Mesendoderm (in vitro differentiated cells): ENCODE data around the gene TTL.

Experiments
- DNase-seq: peaks from one replicate; pipeline ENCODE4 v3.0.0; 2013
- H2AK5ac ChIP-seq: 2 replicates; pipeline ENCODE4 v1.6.1; 2013; ENCODE audit warnings: low read length, inconsistent platforms
- H2BK120ac ChIP-seq: 2 replicates; pipeline ENCODE4 v1.6.1; 2013; ENCODE audit warnings: low read depth, mild to moderate bottlenecking, low read length, moderate library complexity, mixed read lengths
- H2BK15ac ChIP-seq: replicated peaks from 2 replicates; pipeline ENCODE4 v1.6.1; 2013; ENCODE audit warnings: low read depth, mild to moderate bottlenecking, moderate library complexity
- H2BK5ac ChIP-seq: 2 replicates; pipeline ENCODE4 v1.6.1; 2013; ENCODE audit warnings: low read length, inconsistent platforms
- H3K18ac ChIP-seq: 2 replicates; pipeline ENCODE4 v1.6.1; 2013; ENCODE audit warnings: mild to moderate bottlenecking, low read length, mixed read lengths
- H3K23ac ChIP-seq: one replicate; pipeline ENCODE4 v1.6.1; 2013; ENCODE audit warnings: low read length
- H3K27ac ChIP-seq: 2 replicates; pipeline ENCODE4 v1.5.1; 2013; ENCODE audit warnings: low read depth, mild to moderate bottlenecking, inconsistent platforms, low read length, moderate library complexity
- H3K27me3 ChIP-seq: 2 replicates; pipeline ENCODE4 v1.6.1; 2013; ENCODE audit warnings: low read length, control low read depth, mild to moderate bottlenecking, inconsistent platforms; ENCODE audit not compliant: insufficient read depth, poor library complexity
- H3K36me3 ChIP-seq: 2 replicates; pipeline ENCODE4 v1.6.1; 2013; ENCODE audit warnings: low read length, inconsistent platforms; ENCODE audit not compliant: control insufficient read depth, insufficient read depth
- H3K4ac ChIP-seq: one replicate; pipeline ENCODE4 v1.6.1; 2013; ENCODE audit warnings: low read depth, mild to moderate bottlenecking, low read length, moderate library complexity
- H3K4me1 ChIP-seq: 2 replicates; pipeline ENCODE4 v1.6.1; 2013; ENCODE audit warnings: low read depth, low read length, inconsistent platforms; ENCODE audit not compliant: control insufficient read depth
- H3K4me2 ChIP-seq: 2 replicates; pipeline ENCODE4 v1.6.1; 2013; ENCODE audit warnings: low read length
- H3K4me3 ChIP-seq: 2 replicates; pipeline ENCODE4 v1.5.1; 2013; ENCODE audit warnings: mild to moderate bottlenecking, low read length
- H3K56ac ChIP-seq: one replicate; pipeline ENCODE4 v1.6.1; 2013; ENCODE audit warnings: low read length
- H3K79me1 ChIP-seq: 2 replicates; pipeline ENCODE4 v1.6.1; 2013; ENCODE audit warnings: low read length, inconsistent platforms
- H3K79me2 ChIP-seq: 2 replicates; pipeline ENCODE4 v1.6.1; 2013; ENCODE audit warnings: mild to moderate bottlenecking, low read length; ENCODE audit not compliant: control insufficient read depth, insufficient read depth
- H3K9ac ChIP-seq: 2 replicates; pipeline ENCODE4 v1.6.1; 2013; ENCODE audit warnings: low read length, inconsistent platforms
- H4K5ac ChIP-seq: one replicate; pipeline ENCODE4 v1.6.1; 2013; ENCODE audit warnings: low read length
- H4K8ac ChIP-seq: one replicate; pipeline ENCODE4 v1.6.1; 2013; ENCODE audit warnings: low read depth, mild to moderate bottlenecking, control low read depth, low read length, moderate library complexity
- WGBS: extraction: QIAGEN DNeasy Blood & Tissue Kit; methylation state at CpG from one replicate; pipeline ENCODE4 v1.1.7; 2013; ENCODE audit warnings: low lambda C conversion rate, missing lambda C conversion rate; ENCODE audit not compliant: insufficient coverage; ENCODE audit errors: extremely low coverage; 5-methylcytosine and 5-hydroxymethylcytosine counted together

TTL gene

GRCh38 chr2:112580084-112580483 lies 98.1 kb downstream of the TTL start:
- no peak overlapping the region for H3K27ac ChIP-seq
- H3K4me3 ChIP-seq = no peak overlapping the region
- H3K79me1 ChIP-seq = no peaks in the 10 kb centered on the region
- no peak overlapping the region for H2BK5ac ChIP-seq
- no CpG with 5 or more reads among the region's 7 CpGs for WGBS
- no peak overlapping the region for H3K18ac ChIP-seq
- no peak overlapping the region for H2BK15ac ChIP-seq
- no peak for DNase-seq
- H4K5ac ChIP-seq = no peak overlapping the region
- H3K36me3 ChIP-seq = peaks cover 4% of the 10 kb centered on the region
- H3K4me2 ChIP-seq = no peak overlapping the region
- H2BK120ac ChIP-seq = no peak overlapping the region
- H2AK5ac ChIP-seq = no peak overlapping the region
- H3K79me2 ChIP-seq = no peaks in the 10 kb centered on the region
- H3K23ac ChIP-seq = no peak overlapping the region
- no peak overlapping the region for H3K4ac ChIP-seq
- H3K56ac ChIP-seq = no peak overlapping the region
- H3K27me3 ChIP-seq = no peaks in the 10 kb centered on the region
- H3K9ac ChIP-seq = no peak overlapping the region
- H3K4me1 ChIP-seq = peaks cover 7% of the 10 kb centered on the region
- H4K8ac ChIP-seq = no peak overlapping the region

GRCh38 chr2:112582314-112582746 lies 100.4 kb downstream of the TTL start:
- DNase-seq = peak; percentile 32
- Histone ChIP-seq H3K27me3 (no peaks in the 10 kb centered on the region), H2BK5ac (no peak overlapping the region), H3K23ac (no peak overlapping the region), H3K79me2 (no peaks in the 10 kb centered on the region), H2BK120ac (no peak overlapping the region), H3K9ac (no peak overlapping the region), H3K4me3 (no peak overlapping the region), H4K8ac (no peak overlapping the region), H3K4ac (no peak overlapping the region), H3K36me3 (no peaks in the 10 kb centered on the region), H4K5ac (no peak overlapping the region), H3K4me2 (no peak overlapping the region), H3K4me1 (peaks cover 8% of the 10 kb centered on the region), H3K27ac (no peak overlapping the region), H3K18ac (no peak overlapping the region), H3K79me1 (peaks cover 2% of the 10 kb centered on the region), H2BK15ac (no peak overlapping the region), H2AK5ac (no peak overlapping the region), H3K56ac (no peak overlapping the region)
- WGBS = no CpG with 5 or more reads among the region's 10 CpGs

- Histone ChIP-seq H2BK120ac (no peak overlapping the region), H3K36me3 (peaks cover 3% of the 10 kb centered on the region), H4K8ac (no peak overlapping the region), H2BK5ac (peak overlapping the region; percentile 83), H3K79me1 (peaks cover 2% of the 10 kb centered on the region), H2BK15ac (no peak overlapping the region), H3K9ac (peak overlapping the region; percentile 92), H3K79me2 (no peaks in the 10 kb centered on the region), H3K27me3 (no peaks in the 10 kb centered on the region), H3K4ac (peak overlapping the region; percentile 40), H3K23ac (no peak overlapping the region), H3K56ac (peak overlapping the region; percentile 97), H3K4me2 (peak overlapping the region; percentile 83), H3K4me3 (peak overlapping the region; percentile 91), H3K18ac (no peak overlapping the region), H3K4me1 (peaks cover 8% of the 10 kb centered on the region), H2AK5ac (no peak overlapping the region), H3K27ac (peak overlapping the region; percentile 95), H4K5ac (no peak overlapping the region)
- no peak for DNase-seq
- no CpG with 5 or more reads among the region's 19 CpGs for WGBS
These were observed 101.7 kb downstream of the TTL start for GRCh38 chr2:112583497-112584133.

- Histone ChIP-seq H3K4me2 (peak within 1 kb of the TSS; percentile 84), H2BK5ac (peak within 1 kb of the TSS; percentile 95), H3K9ac (peak within 1 kb of the TSS; percentile 95), H3K4me1 (peaks cover 8% of the 10 kb centered on the region), H3K27ac (peak within 1 kb of the TSS; percentile 95), H3K79me1 (peaks cover 2% of the 10 kb centered on the region), H4K5ac (peak within 1 kb of the TSS; percentile 94), H3K56ac (peak within 1 kb of the TSS; percentile 99), H3K27me3 (no peaks in the 10 kb centered on the region), H3K79me2 (no peaks in the 10 kb centered on the region), H3K4me3 (peak within 1 kb of the TSS; percentile 91), H3K4ac (peak within 1 kb of the TSS; percentile 83), H2AK5ac (peak within 1 kb of the TSS; percentile 59), H3K23ac (peak within 1 kb of the TSS; percentile 83), H3K36me3 (peaks cover 3% of the 10 kb centered on the region), H2BK120ac (no peak within 1 kb of the TSS), H3K18ac (peak within 1 kb of the TSS; percentile 77), H2BK15ac (no peak within 1 kb of the TSS), H4K8ac (peak within 1 kb of the TSS; percentile 7)
- peak; percentile 99 for DNase-seq
- WGBS = no CpG with 5 or more reads among the region's 54 CpGs
These were observed 102.4 kb downstream of the TTL start, which contains the start of gene CHCHD5 for GRCh38 chr2:112584134-112584890. Gene CHCHD5 (plus strand): TSS chr2:112584609. CDS start chr2:112584648, 39 bp downstream.

GRCh38 chr2:112584891-112585250 lies 102.9 kb downstream of the TTL start:
- Histone ChIP-seq H2BK5ac (peak overlapping the region; percentile 23), H3K56ac (peak overlapping the region; percentile 99), H4K5ac (peak overlapping the region; percentile 94), H3K18ac (peak overlapping the region; percentile 77), H3K4me2 (peak overlapping the region; percentile 84), H3K79me2 (no peaks in the 10 kb centered on the region), H2AK5ac (peak overlapping the region; percentile 59), H3K9ac (peak overlapping the region; percentile 95), H3K23ac (no peak overlapping the region), H3K4me3 (peak overlapping the region; percentile 89), H4K8ac (peak overlapping the region; percentile 7), H3K27ac (peak overlapping the region; percentile 95), H3K27me3 (no peaks in the 10 kb centered on the region), H3K4ac (peak overlapping the region; percentile 82), H2BK120ac (no peak overlapping the region), H3K79me1 (peaks cover 2% of the 10 kb centered on the region), H3K36me3 (peaks cover 3% of the 10 kb centered on the region), H3K4me1 (peaks cover 8% of the 10 kb centered on the region), H2BK15ac (no peak overlapping the region)
- no CpG with 5 or more reads among the region's 3 CpGs for WGBS
- no peak for DNase-seq
